Coronary artery (tissue), 2 donors: ENCODE data around the gene EME2.
A peak's percentile ranks its signal among the peaks of the same experiment; 100 is the strongest.

Experiments used
- DNase-seq: peaks from one replicate; pipeline ENCODE4 v3.0.0-alpha.2; 2017; ENCODE audit warnings: low spot score
- H3K27ac ChIP-seq, 2 donors: fragments of 200-600 bp; sonication (generic); one replicate each; pipeline ENCODE4 v1.5.1; 2016 to 2019
- H3K4me3 ChIP-seq: fragments of 200-600 bp; sonication (generic); 2 replicates; pipeline ENCODE4 v1.5.1; 2016; ENCODE audit warnings: mild to moderate bottlenecking, moderate library complexity
- TF ChIP-seq, protein P1 (sequence below): fragments of 200-600 bp; sonication (generic); IDR thresholded peaks from one replicate; pipeline ENCODE4 v1.5.1; 2019; ENCODE audit warnings: antibody characterized with exemption

EME2 gene

DNA sequence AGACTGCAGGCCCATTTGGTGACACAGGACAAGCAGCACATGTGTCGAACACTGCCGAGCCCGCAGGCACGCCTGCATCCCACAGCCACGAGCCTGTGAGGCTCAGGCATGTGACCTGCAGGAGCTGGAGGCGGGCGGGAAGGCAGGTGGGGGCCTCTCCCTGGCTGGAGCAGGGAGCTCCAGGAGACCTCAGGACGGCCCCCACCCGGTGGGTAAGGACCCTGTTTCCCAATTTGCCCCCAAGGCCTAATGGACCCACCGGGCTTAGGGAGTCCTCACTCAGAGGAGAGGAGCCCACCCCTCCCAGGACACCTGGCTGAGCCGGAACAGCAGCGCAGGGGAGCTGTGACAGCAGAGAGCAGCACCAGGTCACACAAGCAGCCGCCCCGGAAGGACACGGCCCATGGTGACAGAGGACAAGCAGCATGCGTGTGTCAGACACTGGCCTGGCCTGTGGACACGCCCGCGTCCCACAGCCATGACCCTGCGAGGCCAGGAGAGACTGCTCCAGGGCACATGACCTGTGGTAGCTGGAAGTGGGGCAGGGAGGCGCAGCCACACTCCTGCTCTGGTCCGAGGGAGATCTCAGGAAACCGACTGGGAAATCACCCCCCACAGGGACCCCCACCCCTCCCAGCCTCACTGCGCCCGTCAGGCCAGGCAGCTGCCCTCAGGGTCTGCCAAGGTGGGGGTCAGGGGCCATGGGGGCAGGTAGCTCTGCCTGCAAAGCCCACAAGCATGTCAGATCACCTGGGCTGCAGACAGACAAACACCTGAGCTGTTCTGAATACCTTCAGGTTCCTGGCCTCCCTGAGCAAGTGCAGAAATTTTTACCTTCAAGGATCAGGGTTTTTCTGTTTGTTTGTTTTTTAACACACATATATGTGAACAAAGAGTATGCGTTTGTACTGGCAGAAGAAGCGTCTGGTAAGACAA, 7.4 kb downstream of the EME2 start:
- H3K4me3 ChIP-seq, result no peak overlapping the region
- DNase-seq, result no peak
- TF ChIP-seq, protein P1, sequence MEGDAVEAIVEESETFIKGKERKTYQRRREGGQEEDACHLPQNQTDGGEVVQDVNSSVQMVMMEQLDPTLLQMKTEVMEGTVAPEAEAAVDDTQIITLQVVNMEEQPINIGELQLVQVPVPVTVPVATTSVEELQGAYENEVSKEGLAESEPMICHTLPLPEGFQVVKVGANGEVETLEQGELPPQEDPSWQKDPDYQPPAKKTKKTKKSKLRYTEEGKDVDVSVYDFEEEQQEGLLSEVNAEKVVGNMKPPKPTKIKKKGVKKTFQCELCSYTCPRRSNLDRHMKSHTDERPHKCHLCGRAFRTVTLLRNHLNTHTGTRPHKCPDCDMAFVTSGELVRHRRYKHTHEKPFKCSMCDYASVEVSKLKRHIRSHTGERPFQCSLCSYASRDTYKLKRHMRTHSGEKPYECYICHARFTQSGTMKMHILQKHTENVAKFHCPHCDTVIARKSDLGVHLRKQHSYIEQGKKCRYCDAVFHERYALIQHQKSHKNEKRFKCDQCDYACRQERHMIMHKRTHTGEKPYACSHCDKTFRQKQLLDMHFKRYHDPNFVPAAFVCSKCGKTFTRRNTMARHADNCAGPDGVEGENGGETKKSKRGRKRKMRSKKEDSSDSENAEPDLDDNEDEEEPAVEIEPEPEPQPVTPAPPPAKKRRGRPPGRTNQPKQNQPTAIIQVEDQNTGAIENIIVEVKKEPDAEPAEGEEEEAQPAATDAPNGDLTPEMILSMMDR, result no peak
- no peak overlapping the region for H3K27ac ChIP-seq

DNA sequence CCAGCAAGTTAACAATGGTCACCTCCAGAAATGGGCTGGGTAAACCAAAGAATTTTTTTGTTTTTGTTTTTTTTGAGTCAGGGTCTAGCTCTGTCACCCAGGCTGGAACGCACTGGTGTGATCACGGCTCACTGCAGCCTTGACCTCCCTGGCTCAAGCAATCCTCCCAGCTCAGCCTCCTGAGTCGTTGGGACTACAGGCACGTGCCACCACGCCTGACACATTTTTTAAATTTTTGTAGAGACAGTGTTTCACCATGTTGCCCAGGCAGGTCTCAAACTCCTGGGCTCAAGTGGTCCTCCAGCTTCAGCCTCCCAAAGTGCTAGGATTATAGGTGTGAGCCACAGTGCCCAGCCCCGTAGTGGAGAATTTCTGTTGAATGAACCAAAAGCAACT, 8.1 kb downstream of the EME2 start:
- Histone ChIP-seq H3K27ac (no peak overlapping the region), H3K4me3 (peak overlapping the region; percentile 99)
- DNase-seq, result no peak
- TF ChIP-seq, protein P1, result no peak

DNA sequence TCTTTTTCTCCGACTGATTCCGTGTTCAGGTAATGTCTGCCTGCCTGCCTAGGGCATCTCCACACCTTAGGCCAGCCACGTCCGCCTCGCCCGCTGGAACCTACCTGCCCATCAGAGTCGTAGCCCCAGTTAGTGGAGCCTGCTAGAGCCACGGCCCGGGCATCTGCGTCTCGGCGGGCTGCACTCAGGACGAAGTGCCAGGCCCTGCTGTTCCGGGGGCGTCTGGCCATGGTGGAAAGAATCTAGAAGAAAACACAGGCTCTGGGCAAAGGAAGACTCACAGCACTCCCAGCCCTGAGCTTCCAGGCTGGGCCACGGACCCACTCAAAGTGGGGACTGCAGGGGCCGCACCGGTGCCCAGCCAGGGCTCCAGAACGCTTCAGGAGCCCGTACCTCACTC, 8.6 kb downstream of the EME2 start:
- H3K27ac ChIP-seq, result peak overlapping the region in 1 of 2 donors; percentile 94
- H3K4me3 ChIP-seq, result peak overlapping the region; percentile 99
- TF ChIP-seq, protein P1, result no peak
- DNase-seq, result no peak

DNA sequence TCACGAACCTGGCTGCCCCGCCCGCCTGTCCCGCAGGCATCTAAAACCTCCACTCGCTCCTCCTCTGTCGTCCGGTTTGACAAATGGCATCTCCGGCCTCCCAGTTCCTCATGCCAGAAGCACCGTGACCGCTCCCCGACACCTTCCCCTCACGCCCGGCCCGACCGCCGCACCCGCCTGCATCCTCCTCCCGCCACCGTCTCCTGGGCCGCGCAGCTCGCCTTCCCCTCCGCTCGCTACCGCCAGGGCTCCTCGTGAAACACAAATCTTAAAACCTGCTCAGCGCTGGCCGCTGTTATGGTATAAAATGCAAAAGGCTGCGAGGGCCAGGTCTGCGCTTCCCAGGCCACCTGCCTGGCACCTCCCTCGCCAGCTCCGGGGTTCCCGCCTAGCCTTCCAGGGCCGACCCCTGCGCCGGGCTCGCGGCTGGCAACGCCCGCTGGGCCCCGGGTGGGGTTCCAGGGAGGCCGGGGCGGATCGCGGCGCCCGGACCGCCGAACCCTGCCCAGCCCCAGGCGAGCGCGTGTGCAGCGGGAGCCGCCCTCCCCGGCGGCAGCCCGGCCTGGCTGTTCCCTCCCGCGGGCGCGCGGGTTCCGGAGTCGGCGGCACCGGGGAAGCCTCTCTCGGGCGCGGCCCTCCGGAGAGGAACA, 9.3 kb downstream of the EME2 start:
- TF ChIP-seq, protein P1, result no peak
- H3K27ac ChIP-seq, result peak overlapping the region; percentile 84 to 94
- DNase-seq, result no peak
- H3K4me3 ChIP-seq, result peak overlapping the region; percentile 99

DNA sequence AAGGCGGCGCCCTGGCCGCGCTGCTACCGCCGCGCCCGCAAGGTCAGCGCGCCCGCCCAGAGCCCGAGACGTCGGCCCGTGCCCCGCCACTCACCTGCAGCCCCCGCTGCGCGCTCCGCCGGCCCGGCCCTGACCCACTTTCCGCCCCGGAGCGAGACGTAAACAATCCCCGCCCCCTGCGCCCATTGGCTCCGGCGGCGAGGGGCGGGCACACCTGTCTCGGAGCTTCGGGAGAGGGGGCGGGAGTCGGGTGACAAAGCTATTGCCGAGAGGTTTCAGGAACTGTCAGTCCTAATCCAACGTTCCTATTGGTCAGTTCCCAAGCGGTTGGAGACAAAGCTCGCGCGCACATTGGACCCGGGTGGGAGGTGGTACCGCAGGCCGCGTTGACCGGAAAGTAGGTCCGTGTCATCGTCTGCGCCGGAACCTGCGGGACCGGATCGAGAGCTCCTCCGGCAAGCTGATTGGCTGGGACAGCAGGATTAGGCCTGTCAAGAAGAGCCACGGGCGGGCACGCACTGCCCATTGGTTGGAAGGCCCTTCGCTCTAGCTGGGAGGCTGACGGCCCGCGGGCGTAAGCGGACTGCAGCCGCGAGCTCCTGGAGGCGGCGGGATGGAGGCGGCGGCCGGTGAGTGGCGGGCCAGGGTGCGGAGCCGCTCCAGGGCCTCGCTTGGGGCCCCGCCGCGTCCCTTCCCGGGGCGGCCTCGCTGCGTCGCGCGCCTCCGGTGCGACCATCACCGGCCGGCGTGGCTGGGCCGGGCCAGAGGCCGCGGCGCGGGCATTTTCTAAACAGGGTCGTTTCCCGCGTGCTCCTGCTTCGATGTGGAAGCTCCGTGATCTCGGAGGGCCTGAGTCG, 10.0 kb downstream of the EME2 start, which contains the start of the genes NUBP2 and SPSB3:
NUBP2 (plus strand) TSS at position 553 of the 857 bp plus-strand sequence; CDS start at position 614, 61 bp downstream.
SPSB3 (minus strand) TSS at position 164 of the 857 bp plus-strand sequence. CDS start 1,088 bp downstream, outside the sequence.
- DNase-seq, result peak; percentile 100
- H3K27ac ChIP-seq, result peak within 1 kb of the TSS; percentile 84 to 94
- TF ChIP-seq, protein P1, result no peak
- H3K4me3 ChIP-seq, result peak within 1 kb of the TSS; percentile 99

DNA sequence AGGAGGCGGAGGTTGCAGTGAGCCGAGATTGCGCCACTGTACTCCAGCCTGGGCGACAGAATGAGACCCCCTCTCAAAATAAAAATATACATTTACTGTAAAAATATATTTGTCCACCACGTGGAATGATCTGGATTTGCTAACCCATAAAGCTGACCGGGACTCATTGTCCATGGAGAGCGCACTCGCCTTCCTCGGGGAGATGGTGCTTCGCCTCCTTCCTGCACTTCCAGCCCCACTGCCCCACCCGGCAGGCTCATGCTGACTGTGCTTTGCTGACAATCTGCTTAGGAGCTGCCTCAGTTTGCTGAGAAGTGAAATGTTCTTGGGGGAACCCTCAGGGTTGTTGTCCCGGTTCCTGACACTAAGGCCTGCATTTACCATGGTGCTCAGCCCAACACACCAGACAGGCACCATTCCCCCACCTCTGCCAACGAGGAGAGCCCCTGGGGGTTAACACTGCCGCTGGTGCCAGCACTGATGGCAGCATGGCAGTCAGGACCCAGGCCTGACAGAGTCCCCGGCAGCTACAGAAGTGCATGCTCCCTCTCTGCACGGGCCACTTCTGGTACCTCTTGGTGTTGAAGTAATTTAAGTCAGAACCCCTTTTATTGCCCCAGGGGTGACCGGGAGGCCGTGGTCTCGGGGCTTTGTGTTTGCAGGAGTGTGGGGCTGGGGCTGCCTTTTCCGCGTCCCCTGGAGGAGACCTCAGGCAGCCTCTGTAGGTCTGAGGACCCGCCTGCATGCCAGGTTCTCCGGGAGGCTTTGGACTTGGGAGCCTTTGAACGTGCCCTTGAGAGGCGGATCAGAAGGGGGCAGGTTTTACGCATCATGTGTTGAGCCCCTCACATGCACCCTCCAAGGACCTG, 12.6 kb downstream of the EME2 start:
- no peak overlapping the region for H3K4me3 ChIP-seq
- no peak for DNase-seq
- no peak overlapping the region for H3K27ac ChIP-seq
- TF ChIP-seq, protein P1, result no peak
